Activated CD8-positive, alpha-beta T cell treated with anti-CD3 and anti-CD28 coated beads, Interleukin-2, amount 10 ng/mL, durations not matched to agents 7 days and 5 days (primary cell): Measurements from ENCODE around the gene AP2A1. TPM values are rescaled to one million over a fixed set of nuclear protein-coding genes. Genes with fewer than 3 reads are reported as not detected.

ENCODE experiments used
- ATAC-seq: fragments of 150-1000 bp; cut with Tn5 transposase; one replicate; pipeline ENCODE4 v1.10.0; 2021; ENCODE audit warnings: moderate library complexity
- CTCF ChIA-PET: fragments of 350-600 bp; sonication (Branson Sonifier 250); formaldehyde crosslinking; loops from one replicate; lab custom pipeline; 2021; ENCODE audit warnings: antibody characterized with exemption; lab: Charles Lee
- POLR2A ChIA-PET: fragments of 350-600 bp; sonication (Branson Sonifier 250); formaldehyde crosslinking; loops from one replicate; lab custom pipeline; 2021; ENCODE audit warnings: antibody characterized with exemption; lab: Charles Lee
- DNase-seq: peaks from one replicate; pipeline ENCODE4 v3.0.0-alpha.2; 2020
- H3K27ac Mint-ChIP-seq: one replicate; pipeline ENCODE4 v1.8.0; 2021; ENCODE audit warnings: mild to moderate bottlenecking, mixed read lengths
- H3K27me3 Mint-ChIP-seq: one replicate; pipeline ENCODE4 v1.8.0; 2021; ENCODE audit warnings: low read depth, mixed read lengths
- H3K36me3 Mint-ChIP-seq: one replicate; pipeline ENCODE4 v1.8.0; 2021; ENCODE audit warnings: low read depth, mixed read lengths
- H3K4me1 Mint-ChIP-seq: one replicate; pipeline ENCODE4 v1.8.0; 2021; ENCODE audit warnings: low read depth, mixed read lengths
- H3K4me3 Mint-ChIP-seq: one replicate; pipeline ENCODE4 v1.8.0; 2021; ENCODE audit warnings: mild to moderate bottlenecking, mixed read lengths
- H3K9me3 Mint-ChIP-seq: one replicate; pipeline ENCODE4 v1.8.0; 2022; ENCODE audit warnings: mixed read lengths; ENCODE audit not compliant: insufficient read depth
- microRNA-seq: library from miRNA; unstranded; fragments of <30 nt; microRNA quantifications from one replicate; pipeline ENCODE4 v1.2.0, GENCODE V29; 2022
- total RNA-seq, 2 experiments: library from RNA; stranded (reverse); gene quantifications; one replicate each; pipeline ENCODE4 v1.2.3, GENCODE V29; 2021

AP2A1 gene
- total RNA-seq, 2 experiments from 2014 or later, result 88.1 to 96.4 TPM

DNA sequence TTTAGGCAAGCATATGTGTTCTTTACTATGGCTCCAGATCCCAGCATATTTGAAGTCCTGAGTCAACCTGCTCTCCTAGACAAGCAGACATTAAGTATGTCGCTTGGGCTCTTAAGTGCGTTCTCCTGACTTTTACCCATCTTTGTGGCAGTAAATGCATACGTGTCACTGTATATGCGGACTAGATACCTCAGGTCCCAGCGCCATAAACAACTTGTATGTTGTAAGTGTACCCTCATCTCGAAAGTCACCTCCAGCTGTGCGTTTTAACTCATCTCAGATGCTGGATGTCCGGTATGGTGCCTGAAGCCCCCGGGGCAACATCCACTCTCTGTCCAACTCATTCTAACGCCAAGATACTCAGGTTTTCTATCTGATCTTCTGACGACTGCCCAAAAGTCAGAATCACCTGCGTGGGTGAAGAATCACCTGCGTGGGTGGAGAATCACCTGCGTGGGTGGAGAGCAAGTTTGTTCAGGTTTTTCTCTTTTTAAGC lies 85.9 kb downstream of the AP2A1 start:
- Mint-ChIP-seq H3K4me1 (peaks cover 39% of the 10 kb centered on the region), H3K36me3 (peaks cover 13% of the 10 kb centered on the region), H3K9me3 (no peaks in the 10 kb centered on the region), H3K27me3 (peaks cover 9% of the 10 kb centered on the region), H3K27ac (no peak overlapping the region), H3K4me3 (peak overlapping the region; percentile 72)
- no peak for DNase-seq
- ATAC-seq, result no peak
- CTCF ChIA-PET, result no interaction called here
- POLR2A ChIA-PET, result interaction anchor here (1.0 to 2.5 kb wide), 3 partner anchors 12 to 23 kb away, joined by 3 to 7 read pairs (median 4); no protein-coding TSS in a partner anchor

DNA sequence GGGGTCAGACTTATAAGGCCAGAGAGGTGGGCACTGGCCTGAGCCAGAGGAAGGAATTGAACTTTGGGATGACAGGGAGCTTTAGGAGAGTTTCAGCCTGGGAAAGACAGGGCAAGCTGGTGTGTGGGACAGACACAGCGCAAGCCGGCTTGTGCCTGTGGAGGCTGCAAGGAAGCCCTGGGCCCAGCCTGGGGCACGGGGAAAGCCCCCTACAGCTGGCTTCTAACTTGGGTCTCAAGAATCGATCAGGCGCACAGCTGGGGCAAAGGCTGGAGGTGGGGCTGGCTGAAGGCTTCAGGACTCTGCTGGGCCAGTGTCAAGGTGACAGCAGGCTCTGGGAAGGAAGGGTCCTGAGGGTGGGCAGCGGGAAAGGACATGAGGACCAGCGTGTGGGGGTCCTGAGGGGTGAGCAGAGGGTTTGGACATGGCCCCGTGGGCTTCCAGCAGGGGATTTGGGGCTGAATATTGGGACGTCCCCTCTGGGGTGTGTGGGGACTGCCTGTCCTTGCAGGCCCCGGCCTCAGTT lies 87.1 kb downstream of the AP2A1 start:
- no peak for DNase-seq
- peaks cover 27% of the 10 kb centered on the region for H3K4me1 Mint-ChIP-seq
- peaks cover 9% of the 10 kb centered on the region for H3K27me3 Mint-ChIP-seq
- no peak overlapping the region for H3K27ac Mint-ChIP-seq
- peaks cover 15% of the 10 kb centered on the region for H3K36me3 Mint-ChIP-seq
- no peak for ATAC-seq
- H3K9me3 Mint-ChIP-seq, result no peaks in the 10 kb centered on the region
- H3K4me3 Mint-ChIP-seq, result no peak overlapping the region
- ChIA-PET POLR2A (interaction anchor here (0.6 to 0.9 kb wide), 2 partner anchors 11 to 411 kb away, joined by 3 to 5 read pairs; no protein-coding TSS in a partner anchor), CTCF (no interaction called here)

DNA sequence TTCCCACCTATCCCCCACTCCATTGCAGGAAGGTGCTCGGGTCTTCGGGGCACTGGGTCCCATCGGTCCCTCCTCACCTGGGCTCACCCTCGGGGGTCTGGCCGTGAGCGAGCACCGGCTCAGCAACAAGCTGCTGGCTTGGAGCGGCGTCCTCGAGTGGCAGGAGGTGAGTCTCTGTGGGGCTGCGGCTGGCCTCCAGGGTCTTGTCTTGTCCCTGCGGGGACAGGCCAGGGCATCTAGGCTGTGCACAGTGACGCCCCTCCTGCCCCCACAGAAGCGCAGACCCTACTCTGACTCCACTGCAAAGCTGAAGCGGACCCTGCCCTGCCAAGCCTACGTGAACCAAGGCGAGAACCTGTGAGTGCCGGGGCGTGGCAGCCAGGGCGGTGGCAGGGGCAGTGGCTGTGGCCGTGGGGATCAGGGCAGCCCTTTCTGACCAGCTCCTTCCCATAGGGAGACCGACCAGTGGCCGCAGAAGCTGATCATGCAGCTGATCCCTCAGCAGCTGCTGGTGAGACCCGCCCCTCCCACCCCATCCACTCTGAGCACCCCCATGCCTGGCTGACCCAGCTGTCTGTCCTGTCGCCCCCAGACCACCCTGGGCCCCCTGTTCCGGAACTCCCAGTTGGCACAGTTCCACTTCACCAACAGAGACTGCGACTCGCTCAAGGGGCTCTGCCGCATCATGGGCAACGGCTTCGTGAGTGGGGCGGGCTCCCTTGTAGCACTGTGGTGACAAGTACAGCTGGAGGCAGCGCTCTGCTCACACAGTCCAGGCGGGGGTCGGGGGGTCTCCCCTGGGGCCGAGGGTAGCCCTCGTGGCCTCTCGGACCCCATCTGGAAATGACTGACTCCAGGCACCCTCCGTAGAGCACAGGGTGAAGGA lies 87.8 kb downstream of the AP2A1 start:
- Mint-ChIP-seq H3K4me3 (no peak overlapping the region), H3K36me3 (peaks cover 16% of the 10 kb centered on the region), H3K9me3 (no peaks in the 10 kb centered on the region), H3K27me3 (peaks cover 9% of the 10 kb centered on the region), H3K4me1 (peaks cover 22% of the 10 kb centered on the region), H3K27ac (no peak overlapping the region)
- DNase-seq (no peak), ATAC-seq (no peak)
- ChIA-PET CTCF (no interaction called here), POLR2A (interaction anchor here (0.6 to 0.9 kb wide), 2 partner anchors 10 to 412 kb away, joined by 3 to 5 read pairs; no protein-coding TSS in a partner anchor)

DNA sequence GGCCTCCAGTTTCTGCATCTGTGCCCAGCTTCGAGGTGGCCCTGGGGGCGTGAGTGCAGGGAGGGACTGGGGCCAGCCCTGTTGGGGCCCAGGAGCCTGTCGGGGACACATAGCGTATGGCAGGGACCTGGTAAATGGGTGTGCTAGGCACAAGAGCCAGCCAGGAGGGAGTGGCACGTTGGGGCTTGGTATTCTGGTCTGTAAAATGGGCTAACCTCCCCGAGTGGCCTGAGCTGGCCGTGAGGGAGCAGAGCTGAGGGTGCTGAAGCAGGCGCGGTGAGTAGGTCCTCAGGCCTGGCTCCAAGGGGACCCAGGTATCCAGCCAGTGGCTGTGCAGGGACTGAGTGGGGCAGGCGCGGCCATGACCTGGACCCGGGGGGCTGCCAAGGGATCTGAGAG lies 88.5 kb downstream of the AP2A1 start:
- no peak for ATAC-seq
- no peak for DNase-seq
- Mint-ChIP-seq H3K27me3 (peaks cover 9% of the 10 kb centered on the region), H3K9me3 (no peaks in the 10 kb centered on the region), H3K27ac (no peak overlapping the region), H3K4me1 (peaks cover 15% of the 10 kb centered on the region), H3K36me3 (peaks cover 12% of the 10 kb centered on the region), H3K4me3 (no peak overlapping the region)
- CTCF ChIA-PET, result no interaction called here
- POLR2A ChIA-PET, result no interaction called here

DNA sequence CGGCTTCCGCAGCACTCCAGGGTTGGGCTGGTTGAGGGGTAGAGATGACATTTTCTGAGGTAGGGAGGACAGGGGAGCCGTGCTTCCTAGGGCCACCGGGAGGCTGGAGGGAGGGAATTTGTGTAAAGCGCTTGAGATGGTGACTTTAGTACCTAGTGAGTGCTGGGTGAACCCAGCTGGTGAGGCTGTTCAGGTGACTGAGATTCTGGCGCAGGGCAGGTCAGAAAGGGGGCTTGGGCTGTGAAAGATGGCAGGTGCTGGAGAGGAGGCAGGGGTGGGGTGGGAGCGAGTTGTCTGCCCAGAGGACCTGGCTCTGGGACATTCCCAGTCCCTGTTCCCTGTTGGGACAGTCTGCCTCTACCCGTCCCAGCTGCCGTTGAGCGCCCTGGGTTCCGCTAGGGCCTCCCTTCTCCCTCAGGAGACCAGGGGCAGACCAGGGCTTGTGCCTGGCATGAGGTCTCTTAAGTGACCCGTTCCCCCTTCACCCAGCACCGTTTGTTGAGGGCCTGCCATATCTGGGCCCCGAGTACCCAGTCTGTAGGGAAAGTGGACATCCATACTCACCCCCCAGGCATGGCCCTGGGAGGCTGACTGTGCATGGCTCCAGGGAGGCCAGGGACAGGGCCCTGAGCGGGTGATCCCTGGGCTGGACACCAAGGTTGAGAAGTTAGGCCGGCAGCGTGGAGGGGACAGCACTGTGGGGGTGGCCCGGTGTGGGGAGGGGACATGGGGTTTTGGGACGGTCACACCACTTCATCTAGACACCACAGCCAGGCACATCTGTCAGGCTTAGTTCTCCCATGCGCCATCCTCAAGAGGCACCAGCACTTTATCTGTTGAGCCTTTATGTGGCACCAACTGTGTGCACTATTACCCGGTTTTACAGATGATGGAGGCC lies 89.1 kb downstream of the AP2A1 start:
- no peak overlapping the region for H3K27ac Mint-ChIP-seq
- no peaks in the 10 kb centered on the region for H3K9me3 Mint-ChIP-seq
- H3K4me3 Mint-ChIP-seq, result no peak overlapping the region
- POLR2A ChIA-PET, result no interaction called here
- no peak for DNase-seq
- H3K4me1 Mint-ChIP-seq, result peaks cover 14% of the 10 kb centered on the region
- CTCF ChIA-PET, result no interaction called here
- peaks cover 9% of the 10 kb centered on the region for H3K27me3 Mint-ChIP-seq
- peaks cover 16% of the 10 kb centered on the region for H3K36me3 Mint-ChIP-seq
- ATAC-seq, result no peak

DNA sequence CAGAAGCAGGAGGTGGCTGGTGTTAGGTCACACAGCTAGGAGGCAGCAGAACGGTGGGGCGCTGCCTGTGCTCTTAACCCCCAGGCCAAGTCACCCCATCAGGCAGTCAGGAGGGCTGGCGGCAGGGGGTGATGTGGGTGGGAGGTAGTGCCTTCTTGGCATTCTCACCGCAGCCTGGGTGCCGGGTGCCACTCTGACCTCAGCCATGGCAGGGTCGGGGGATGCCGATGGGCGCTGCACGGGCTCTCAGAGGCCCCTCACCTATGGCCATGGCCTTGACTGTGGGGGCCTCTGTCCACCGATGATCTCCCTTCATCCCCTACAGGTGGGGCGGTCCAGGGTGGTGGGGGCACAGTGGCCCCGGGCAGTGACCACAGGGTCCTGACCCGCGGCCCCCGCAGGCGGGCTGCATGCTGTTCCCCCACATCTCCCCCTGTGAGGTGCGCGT lies 89.8 kb downstream of the AP2A1 start:
- no peak overlapping the region for H3K27ac Mint-ChIP-seq
- CTCF ChIA-PET, result no interaction called here
- ATAC-seq (no peak), DNase-seq (no peak)
- peaks cover 9% of the 10 kb centered on the region for H3K27me3 Mint-ChIP-seq
- no peak overlapping the region for H3K4me3 Mint-ChIP-seq
- peaks cover 14% of the 10 kb centered on the region for H3K4me1 Mint-ChIP-seq
- POLR2A ChIA-PET, result no interaction called here
- no peaks in the 10 kb centered on the region for H3K9me3 Mint-ChIP-seq
- peaks cover 20% of the 10 kb centered on the region for H3K36me3 Mint-ChIP-seq

Small RNA genes within 50 kb of the gene (microRNA-seq; reads per million reads assigned to microRNA genes)
- 1.7 reads per million for gene MIR4749
- gene MIR6799, result not detected
- 1.7 reads per million for gene MIR6800

Other genes with a start within 250 kb of the AP2A1 start
- 1 to 10 TPM; 1.9 to 2.8 TPM for gene RCN3, start 239.0 kb upstream of the AP2A1 start, total RNA-seq
- gene NOSIP, start 186.4 kb upstream of the AP2A1 start, total RNA-seq, result 100 to 1,000 TPM; 147 to 159 TPM
- 1 to 10 TPM; 1.5 to 1.9 TPM for gene PRRG2, start 185.7 kb upstream of the AP2A1 start, total RNA-seq
- gene PRR12, start 175.8 kb upstream of the AP2A1 start, total RNA-seq, result 10 to 100 TPM; 39.4 to 39.9 TPM
- 1 to 10 TPM; 8.1 to 8.4 TPM for gene RRAS, start 126.9 kb upstream of the AP2A1 start, total RNA-seq
- 10 to 100 TPM; 61.0 to 64.1 TPM for gene SCAF1, start 124.8 kb upstream of the AP2A1 start, total RNA-seq
- gene IRF3, start 101.1 kb upstream of the AP2A1 start, total RNA-seq, result 100 to 1,000 TPM; 133 to 137 TPM
- gene BCL2L12, start 101.1 kb upstream of the AP2A1 start, total RNA-seq, result 10 to 100 TPM; 84.7 to 87.7 TPM
- 100 to 1,000 TPM; 160 to 169 TPM for gene PRMT1, start 89.7 kb upstream of the AP2A1 start, total RNA-seq
- 1 to 10 TPM; 4.4 to 4.5 TPM for gene ADM5, start 77.4 kb upstream of the AP2A1 start, total RNA-seq
- gene CPT1C, start 75.9 kb upstream of the AP2A1 start, total RNA-seq, result under 1 TPM; 0.52 to 0.82 TPM
- gene TSKS, start 3.7 kb upstream of the AP2A1 start, total RNA-seq, result 1 to 10 TPM; 1.1 to 1.5 TPM
- gene FUZ, start 46.3 kb downstream of the AP2A1 start, total RNA-seq, result 10 to 100 TPM; 23.1 to 24.2 TPM
- 10 to 100 TPM; 59.9 to 62.2 TPM for gene MED25, start 51.3 kb downstream of the AP2A1 start, total RNA-seq
- 10 to 100 TPM; 78.8 to 94.3 TPM for gene PTOV1, start 84.2 kb downstream of the AP2A1 start, total RNA-seq
- 100 to 1,000 TPM; 113 to 120 TPM for gene PNKP, start 100.6 kb downstream of the AP2A1 start, total RNA-seq
- gene AKT1S1, start 110.4 kb downstream of the AP2A1 start, total RNA-seq, result 10 to 100 TPM; 15.6 to 16.4 TPM
- 10 to 100 TPM; 28.6 to 30.8 TPM for gene TBC1D17, start 110.7 kb downstream of the AP2A1 start, total RNA-seq
- 1 to 10 TPM; 1.2 to 1.6 TPM for gene IL4I1, start 129.9 kb downstream of the AP2A1 start, total RNA-seq
- gene ATF5, start 162.2 kb downstream of the AP2A1 start, total RNA-seq, result 1 to 10 TPM; 7.1 to 9.3 TPM
- gene NUP62, start 162.5 kb downstream of the AP2A1 start, total RNA-seq, result 100 to 1,000 TPM; 116 to 122 TPM
- not detected for gene SIGLEC11, start 194.2 kb downstream of the AP2A1 start, total RNA-seq